Neural cell (in vitro differentiated cells): ENCODE results near the gene ADAP1. TPM values are rescaled to one million over a fixed set of nuclear protein-coding genes. Genes with fewer than 3 reads are reported as not detected.

Experiments used
- H2AFZ ChIP-seq: fragments of 200-600, 300-800 bp; sonication (generic), shearing (Covaris generic); 2 replicates; pipeline ENCODE4 v1.6.0; 2014; ENCODE audit warnings: low read depth, mild to moderate bottlenecking, antibody characterized with exemption, low read length, moderate library complexity
- H3F3A ChIP-seq: fragments of 200-600 bp; shearing (Covaris generic); 2 replicates; pipeline ENCODE4 v1.6.1; 2016; ENCODE audit warnings: mild to moderate bottlenecking, moderate library complexity, mixed read lengths, antibody characterized with exemption, low read length; ENCODE audit not compliant: insufficient read depth, poor library complexity, severe bottlenecking
- H3K27ac ChIP-seq: fragments of 200-600, 300-800 bp; sonication (generic), shearing (Covaris generic); 2 replicates; pipeline ENCODE4 v1.5.1; 2014; ENCODE audit warnings: mild to moderate bottlenecking, low read length, moderate library complexity
- H3K27me3 ChIP-seq: fragments of 300-800, 200-600 bp; sonication (generic), shearing (Covaris generic); 2 replicates; pipeline ENCODE4 v1.6.0; 2014; ENCODE audit warnings: mild to moderate bottlenecking, low read depth, low read length, moderate library complexity; ENCODE audit not compliant: insufficient read depth
- H3K36me3 ChIP-seq: fragments of 300-800, 200-600 bp; sonication (generic), shearing (Covaris generic); 2 replicates; pipeline ENCODE4 v1.5.1; 2014; ENCODE audit warnings: mild to moderate bottlenecking, antibody characterized with exemption, low read length, moderate library complexity; ENCODE audit not compliant: insufficient read depth
- H3K4me2 ChIP-seq: fragments of 300-800, 200-600 bp; sonication (generic), shearing (Covaris generic); 2 replicates; pipeline ENCODE4 v1.6.0; 2014; ENCODE audit warnings: mild to moderate bottlenecking, low read length
- H3K4me3 ChIP-seq: fragments of 300-800, 200-600 bp; sonication (generic), shearing (Covaris generic); 2 replicates; pipeline ENCODE4 v1.5.1; 2014; ENCODE audit warnings: mild to moderate bottlenecking, low read length, moderate library complexity
- H3K79me2 ChIP-seq: fragments of 200-600 bp; shearing (Covaris generic); replicated peaks from 2 replicates; pipeline ENCODE4 v1.6.0; 2014; ENCODE audit warnings: mild to moderate bottlenecking, low read length, moderate library complexity; ENCODE audit not compliant: insufficient read depth
- H3K9ac ChIP-seq: fragments of 300-800, 200-600 bp; sonication (generic), shearing (Covaris generic); 2 replicates; pipeline ENCODE4 v1.6.1; 2016; ENCODE audit warnings: mild to moderate bottlenecking, low read length, mixed read lengths
- H3K9me2 ChIP-seq: fragments of 200-600 bp; shearing (Covaris generic); 2 replicates; pipeline ENCODE4 v1.6.1; 2016; ENCODE audit warnings: mild to moderate bottlenecking, low read length, mixed read lengths; ENCODE audit not compliant: insufficient read depth
- H3K9me3 ChIP-seq: fragments of 200-600, 300-800 bp; sonication (generic), shearing (Covaris generic); 2 replicates; pipeline ENCODE4 v1.6.1; 2016; ENCODE audit warnings: mild to moderate bottlenecking, mixed run types, low read length, moderate library complexity, mixed read lengths
- H4K20me1 ChIP-seq: fragments of 200-600 bp; shearing (Covaris generic); 2 replicates; pipeline ENCODE4 v1.6.1; 2016; ENCODE audit warnings: mild to moderate bottlenecking, mixed run types; ENCODE audit not compliant: insufficient read depth
- CTCF ChIP-seq: fragments of 450-650 bp; IDR thresholded peaks from 2 replicates; pipeline ENCODE4 v1.5.1; 2014; ENCODE audit warnings: antibody characterized with exemption, mild to moderate bottlenecking, moderate library complexity; ENCODE audit not compliant: poor library complexity, severe bottlenecking
- EP300 ChIP-seq: fragments of 450-650 bp; conservative IDR thresholded peaks from 2 replicates; pipeline ENCODE4 v1.6.1; 2014; ENCODE audit warnings: antibody characterized with exemption, mild to moderate bottlenecking, moderate library complexity; ENCODE audit not compliant: poor library complexity, severe bottlenecking
- EZH2 ChIP-seq: fragments of 200-600, 300-800 bp; shearing (Covaris generic), sonication (generic); IDR thresholded peaks from 2 replicates; pipeline ENCODE4 v1.6.1; 2014; ENCODE audit warnings: antibody characterized with exemption, low read length, borderline replicate concordance, mild to moderate bottlenecking; ENCODE audit not compliant: insufficient read depth, poor library complexity, severe bottlenecking
- MXI1 ChIP-seq: fragments of 450-650 bp; conservative IDR thresholded peaks from 2 replicates; pipeline ENCODE4 v1.6.1; 2014; ENCODE audit warnings: antibody characterized with exemption, mild to moderate bottlenecking; ENCODE audit not compliant: poor library complexity, severe bottlenecking
- POLR2AphosphoS5 ChIP-seq: IDR thresholded peaks from 2 replicates; pipeline ENCODE4 v1.6.1; 2012
- RAD21 ChIP-seq: fragments of 450-650 bp; conservative IDR thresholded peaks from 2 replicates; pipeline ENCODE4 v1.6.1; 2014; ENCODE audit warnings: antibody characterized with exemption, mild to moderate bottlenecking, moderate library complexity
- SMC3 ChIP-seq: fragments of 450-650 bp; conservative IDR thresholded peaks from 2 replicates; pipeline ENCODE4 v1.6.1; 2014; ENCODE audit warnings: antibody characterized with exemption, mild to moderate bottlenecking, moderate library complexity; ENCODE audit not compliant: poor library complexity
- TAF1 ChIP-seq: IDR thresholded peaks from 2 replicates; pipeline ENCODE4 v1.6.1; 2012; ENCODE audit warnings: low read depth
- polyA plus RNA-seq: library from polyadenylated mRNA; depleted of rRNA; stranded (reverse); fragments of >200 nt; gene quantifications from 2 replicates; pipeline ENCODE4 v1.2.3, GENCODE V29; 2014
- TF ChIP-seq, protein P1 (sequence below): IDR thresholded peaks from 2 replicates; pipeline ENCODE4 v1.6.1; 2012; ENCODE audit warnings: borderline replicate concordance

ADAP1 gene
- polyA plus RNA-seq, 1 donor from 2014 or later: 76.8 TPM

- no peaks in the 10 kb centered on the region for H3K9me3 ChIP-seq
- H3K9ac ChIP-seq: no peak overlapping the region
- no peak overlapping the region for H3K4me3 ChIP-seq
- H3K79me2 ChIP-seq: no peaks in the 10 kb centered on the region
- H2AFZ ChIP-seq: no peak overlapping the region
- peaks cover 10% of the 10 kb centered on the region for H3K27me3 ChIP-seq
- H3K36me3 ChIP-seq: no peaks in the 10 kb centered on the region
- no peaks in the 10 kb centered on the region for H4K20me1 ChIP-seq
- H3F3A ChIP-seq: no peaks in the 10 kb centered on the region
- no peaks in the 10 kb centered on the region for H3K9me2 ChIP-seq
- TF ChIP-seq POLR2AphosphoS5 (no peak), EZH2 (no peak), RAD21 (no peak), TAF1 (no peak), CTCF (no peak), EP300 (no peak), MXI1 (no peak), SMC3 (no peak)
- TF ChIP-seq, protein P1, sequence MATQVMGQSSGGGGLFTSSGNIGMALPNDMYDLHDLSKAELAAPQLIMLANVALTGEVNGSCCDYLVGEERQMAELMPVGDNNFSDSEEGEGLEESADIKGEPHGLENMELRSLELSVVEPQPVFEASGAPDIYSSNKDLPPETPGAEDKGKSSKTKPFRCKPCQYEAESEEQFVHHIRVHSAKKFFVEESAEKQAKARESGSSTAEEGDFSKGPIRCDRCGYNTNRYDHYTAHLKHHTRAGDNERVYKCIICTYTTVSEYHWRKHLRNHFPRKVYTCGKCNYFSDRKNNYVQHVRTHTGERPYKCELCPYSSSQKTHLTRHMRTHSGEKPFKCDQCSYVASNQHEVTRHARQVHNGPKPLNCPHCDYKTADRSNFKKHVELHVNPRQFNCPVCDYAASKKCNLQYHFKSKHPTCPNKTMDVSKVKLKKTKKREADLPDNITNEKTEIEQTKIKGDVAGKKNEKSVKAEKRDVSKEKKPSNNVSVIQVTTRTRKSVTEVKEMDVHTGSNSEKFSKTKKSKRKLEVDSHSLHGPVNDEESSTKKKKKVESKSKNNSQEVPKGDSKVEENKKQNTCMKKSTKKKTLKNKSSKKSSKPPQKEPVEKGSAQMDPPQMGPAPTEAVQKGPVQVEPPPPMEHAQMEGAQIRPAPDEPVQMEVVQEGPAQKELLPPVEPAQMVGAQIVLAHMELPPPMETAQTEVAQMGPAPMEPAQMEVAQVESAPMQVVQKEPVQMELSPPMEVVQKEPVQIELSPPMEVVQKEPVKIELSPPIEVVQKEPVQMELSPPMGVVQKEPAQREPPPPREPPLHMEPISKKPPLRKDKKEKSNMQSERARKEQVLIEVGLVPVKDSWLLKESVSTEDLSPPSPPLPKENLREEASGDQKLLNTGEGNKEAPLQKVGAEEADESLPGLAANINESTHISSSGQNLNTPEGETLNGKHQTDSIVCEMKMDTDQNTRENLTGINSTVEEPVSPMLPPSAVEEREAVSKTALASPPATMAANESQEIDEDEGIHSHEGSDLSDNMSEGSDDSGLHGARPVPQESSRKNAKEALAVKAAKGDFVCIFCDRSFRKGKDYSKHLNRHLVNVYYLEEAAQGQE: no peak
- H3K4me2 ChIP-seq: no peak overlapping the region
- no peak overlapping the region for H3K27ac ChIP-seq
These were observed 46.3 kb downstream of the ADAP1 start for GRCh38 chr7:908159-908581.

DNA sequence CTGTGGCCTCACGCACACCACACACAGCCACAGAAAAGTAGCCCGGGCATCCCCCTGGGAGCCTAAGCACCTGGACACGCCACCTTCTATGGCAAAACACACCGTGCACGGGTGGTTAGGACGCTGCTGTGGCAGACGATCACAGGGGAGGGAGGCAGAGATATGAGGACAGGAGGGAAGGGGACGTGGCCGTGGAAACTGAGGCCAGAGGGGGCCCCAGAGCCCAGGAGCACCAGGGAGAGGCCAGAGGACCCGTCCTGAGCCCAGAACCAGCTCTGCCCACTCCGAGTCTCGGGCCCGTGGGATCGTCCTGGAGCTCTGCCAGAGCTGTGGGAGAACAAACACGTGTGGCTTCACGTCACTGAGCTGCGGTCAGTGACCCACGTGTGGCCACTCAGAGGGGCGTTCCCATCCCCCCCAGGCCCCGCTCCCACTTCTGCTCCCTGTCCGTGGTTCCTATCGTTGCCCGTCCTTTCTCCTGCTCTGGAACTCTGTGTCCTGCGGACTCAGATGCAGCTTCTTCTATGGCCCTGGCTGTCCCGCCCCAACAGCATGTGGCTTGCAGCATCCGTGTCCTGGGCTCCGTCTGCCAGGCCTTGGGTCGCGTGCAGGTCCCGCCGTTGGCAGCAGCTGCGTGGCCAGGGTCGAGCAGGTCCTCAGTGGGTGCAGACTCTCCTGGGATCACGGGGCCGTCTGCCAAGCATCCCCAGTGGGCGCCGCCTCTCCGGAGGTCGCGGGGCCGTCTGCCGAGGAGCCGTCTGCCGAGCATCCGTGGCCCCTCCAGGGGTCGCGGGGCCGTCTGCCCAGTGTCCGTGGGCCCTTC, 47.1 kb downstream of the ADAP1 start:
- Histone ChIP-seq H2AFZ (no peak overlapping the region), H3K36me3 (no peaks in the 10 kb centered on the region), H3K4me3 (no peak overlapping the region), H3K9me2 (no peaks in the 10 kb centered on the region), H3K9ac (no peak overlapping the region), H3K79me2 (no peaks in the 10 kb centered on the region), H3K27me3 (peaks cover 10% of the 10 kb centered on the region), H4K20me1 (no peaks in the 10 kb centered on the region), H3F3A (no peaks in the 10 kb centered on the region), H3K27ac (no peak overlapping the region), H3K9me3 (no peaks in the 10 kb centered on the region), H3K4me2 (no peak overlapping the region)
- no peak for TF ChIP-seq CTCF
- no peak for TF ChIP-seq EZH2
- TF ChIP-seq TAF1: no peak
